Inflammatory macrophage treated with lipopolysaccharide for 1 hour (primary cell): ENCODE results near the gene SLC5A10.

ENCODE experiments used
- DNase-seq, 2 donors: peaks; one replicate each; pipeline ENCODE4 v3.0.0-alpha.2; 2020 to 2022

The SLC5A10 gene

DNA sequence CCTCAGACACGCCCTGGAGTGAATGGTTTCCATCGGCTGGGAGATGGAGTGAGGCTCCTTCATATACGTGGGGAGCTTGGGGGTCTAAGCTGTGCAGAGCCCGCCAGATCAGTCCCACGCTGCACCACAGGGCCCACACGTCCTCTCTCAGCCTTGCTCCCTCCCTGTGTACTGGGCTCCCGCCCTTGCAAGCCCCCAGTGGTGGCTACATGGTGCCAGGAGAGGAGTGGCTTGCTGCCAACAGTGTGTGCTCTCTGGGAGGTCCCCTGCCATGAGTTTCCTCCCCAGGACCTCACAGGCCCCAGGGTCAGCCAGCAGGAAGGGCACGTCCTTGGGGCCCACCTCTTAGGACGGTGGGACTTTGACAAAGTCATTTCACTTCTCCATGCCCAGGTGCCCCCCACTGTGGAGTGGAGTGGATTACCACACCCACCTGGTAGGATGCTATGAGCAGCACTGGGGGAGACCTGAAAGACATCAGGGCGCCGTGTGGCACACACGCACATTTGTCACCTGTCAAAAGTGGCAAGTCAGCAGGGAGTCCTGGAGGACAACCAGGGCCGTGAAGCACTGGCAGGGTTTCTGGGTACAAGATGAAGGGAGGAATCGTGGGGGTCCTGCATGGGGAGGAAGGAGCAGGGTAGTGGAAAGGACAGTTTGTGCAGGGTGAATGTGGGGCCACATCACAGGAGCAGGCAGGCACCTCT, 13.7 kb downstream of the SLC5A10 start:
- DNase-seq: no peak

DNA sequence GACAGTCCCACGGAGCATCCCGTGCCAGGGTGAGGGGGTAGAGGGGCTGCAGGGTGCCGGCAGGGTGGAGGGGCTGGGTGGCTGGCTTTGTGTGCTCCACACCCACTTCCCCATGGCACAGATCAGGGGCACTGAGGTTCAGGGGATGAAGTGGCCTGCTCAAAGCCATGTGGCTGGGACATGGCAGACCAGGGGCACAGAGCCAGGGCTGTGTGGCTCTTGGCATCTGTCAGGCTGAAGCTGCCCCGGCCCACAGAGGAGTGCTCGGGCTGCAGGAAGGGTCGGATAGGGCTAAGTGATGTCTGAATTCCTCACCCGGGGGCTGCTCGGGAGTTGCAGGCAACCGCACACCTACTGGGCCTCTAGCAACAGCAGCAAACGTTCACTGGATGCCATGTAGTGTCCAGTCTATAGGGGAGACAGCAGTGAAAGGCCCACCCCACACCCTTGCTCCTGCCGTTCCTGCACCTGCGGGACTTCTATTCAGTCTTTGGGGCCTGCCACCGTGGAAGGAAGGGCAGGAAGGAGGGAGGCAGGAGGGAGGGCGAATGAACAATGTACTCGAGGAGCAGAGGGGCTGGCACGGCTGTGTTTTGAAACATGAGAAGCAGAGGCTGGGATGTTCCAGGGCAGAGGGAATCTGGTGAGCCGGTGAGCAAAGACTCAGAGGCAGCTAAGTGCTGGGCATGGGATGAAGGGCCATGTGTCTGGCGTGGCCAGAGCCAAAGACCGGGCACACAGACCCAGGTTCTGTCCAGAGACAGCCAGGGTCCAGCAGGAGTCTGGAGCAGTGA, 15.1 kb downstream of the SLC5A10 start:
- no peak for DNase-seq

DNA sequence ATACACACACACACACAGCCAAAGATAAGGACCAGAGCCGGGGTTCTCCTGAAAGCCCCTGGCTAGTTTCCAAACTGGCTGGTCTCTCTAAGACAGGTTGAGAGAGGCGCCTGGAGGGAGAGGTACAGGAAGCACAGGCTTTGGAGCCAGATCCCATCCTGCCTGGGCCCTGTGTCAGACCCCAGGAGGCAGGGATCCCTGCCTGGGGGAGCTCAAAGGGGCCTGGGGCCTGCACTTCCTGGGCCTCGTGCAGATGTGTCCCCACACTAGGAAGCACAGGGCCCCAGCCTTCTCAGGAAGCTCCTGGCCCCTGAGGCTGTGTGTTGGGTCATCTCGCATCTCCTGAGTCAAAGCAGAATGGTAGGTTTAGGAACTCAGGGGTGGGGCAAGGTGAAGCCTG, 16.0 kb downstream of the SLC5A10 start:
- DNase-seq: no peak

DNA sequence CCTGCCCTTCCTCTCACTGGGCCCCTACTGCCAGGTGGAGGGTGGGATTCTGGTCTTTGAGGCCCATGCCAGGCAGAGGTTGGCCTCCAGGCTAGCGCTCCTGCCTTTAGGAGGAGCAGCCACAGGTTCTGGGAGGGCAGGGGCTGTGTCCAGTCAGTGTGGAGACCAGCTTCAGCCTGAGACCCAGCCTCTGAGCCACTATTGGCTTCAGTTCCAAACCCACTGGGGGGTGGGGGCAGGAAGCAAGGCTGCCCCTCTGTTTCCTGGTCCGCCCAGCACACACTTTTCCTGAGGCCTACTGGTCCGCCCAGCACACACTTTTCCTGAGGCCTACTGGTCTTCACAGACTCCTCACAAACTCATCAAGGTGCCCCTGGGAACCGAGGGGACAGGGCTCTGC, 16.4 kb downstream of the SLC5A10 start:
- no peak for DNase-seq

DNA sequence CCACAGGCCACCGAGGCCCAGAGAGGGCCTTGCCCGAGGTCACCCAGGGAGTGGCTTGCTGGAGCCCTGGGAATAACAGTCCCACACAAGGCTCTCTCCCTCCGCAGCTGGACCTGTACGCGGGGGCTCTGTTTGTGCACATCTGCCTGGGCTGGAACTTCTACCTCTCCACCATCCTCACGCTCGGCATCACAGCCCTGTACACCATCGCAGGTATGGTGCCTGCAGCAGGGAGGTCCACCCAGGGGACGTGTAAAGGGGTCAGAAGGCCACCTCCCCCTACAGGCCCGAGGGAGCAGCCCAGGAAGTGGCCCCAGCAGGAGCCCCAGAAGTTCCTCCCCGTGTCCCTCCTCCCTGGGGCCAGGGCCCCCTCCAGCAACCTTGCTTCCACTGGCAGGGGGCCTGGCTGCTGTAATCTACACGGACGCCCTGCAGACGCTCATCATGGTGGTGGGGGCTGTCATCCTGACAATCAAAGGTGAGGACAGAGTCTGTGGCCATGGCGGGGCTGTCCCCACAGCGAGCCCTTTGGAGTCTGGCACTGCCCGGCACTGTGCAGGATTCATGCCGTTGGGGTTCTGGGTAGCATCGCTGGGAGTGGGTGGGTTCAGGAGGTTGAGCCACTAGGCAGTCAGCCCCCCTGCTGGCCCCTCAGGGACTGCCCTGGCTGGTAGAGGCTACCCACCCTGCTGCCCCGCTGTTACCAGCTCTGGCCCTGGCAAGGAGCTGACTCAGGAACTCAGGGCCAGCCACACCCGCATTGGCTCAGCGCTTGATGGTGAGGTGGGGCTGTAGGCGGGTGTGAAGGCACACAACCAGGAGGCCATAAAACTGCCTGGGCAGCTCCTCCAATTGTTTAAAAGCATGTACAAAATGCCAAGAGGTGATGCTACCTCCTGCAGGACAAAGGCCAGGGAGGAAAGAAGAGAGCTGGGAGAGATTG, 17.3 kb downstream of the SLC5A10 start:
- peak in 1 of 2 donors; percentile 3 for DNase-seq

DNA sequence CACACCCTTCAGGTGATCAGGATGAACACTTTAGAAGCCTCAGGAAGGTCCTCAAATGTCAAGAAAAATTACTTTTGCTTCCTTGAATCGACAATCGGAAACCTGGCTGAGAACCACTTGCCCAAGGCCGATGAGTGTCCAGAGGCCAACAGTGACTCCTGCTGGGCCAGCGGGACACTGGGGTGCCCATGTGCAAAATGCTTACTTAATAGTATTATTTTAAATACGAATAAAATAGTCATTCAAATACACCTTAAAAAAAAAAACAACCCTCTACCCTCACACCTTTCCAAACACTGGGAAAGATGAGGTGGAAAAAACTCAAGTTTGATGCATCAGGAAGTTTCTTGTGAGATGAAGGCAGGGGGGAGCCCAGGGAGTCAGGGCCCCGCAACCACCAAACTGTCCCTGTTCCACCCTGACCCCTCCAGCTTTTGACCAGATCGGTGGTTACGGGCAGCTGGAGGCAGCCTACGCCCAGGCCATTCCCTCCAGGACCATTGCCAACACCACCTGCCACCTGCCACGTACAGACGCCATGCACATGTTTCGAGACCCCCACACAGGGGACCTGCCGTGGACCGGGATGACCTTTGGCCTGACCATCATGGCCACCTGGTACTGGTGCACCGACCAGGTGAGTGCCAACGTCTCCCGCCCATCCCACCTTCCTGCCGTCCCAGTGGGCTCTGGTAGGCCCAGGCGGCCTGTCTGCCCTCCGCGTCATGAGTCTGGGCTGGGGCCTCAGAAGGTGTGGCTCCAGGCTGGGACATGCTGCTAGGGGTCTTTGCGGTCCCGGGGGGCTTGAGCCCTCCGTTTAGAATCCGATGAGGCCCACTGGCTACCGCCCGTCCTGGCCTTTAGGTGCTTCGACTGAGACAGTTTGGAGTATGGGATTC, 18.9 kb downstream of the SLC5A10 start:
- DNase-seq: no peak

GRCh38 chr17:18971801-18972200, 19.8 kb downstream of the SLC5A10 start:
- no peak for DNase-seq

GRCh38 chr17:18974407-18975149, 22.6 kb downstream of the SLC5A10 start:
- DNase-seq: no peak

DNA sequence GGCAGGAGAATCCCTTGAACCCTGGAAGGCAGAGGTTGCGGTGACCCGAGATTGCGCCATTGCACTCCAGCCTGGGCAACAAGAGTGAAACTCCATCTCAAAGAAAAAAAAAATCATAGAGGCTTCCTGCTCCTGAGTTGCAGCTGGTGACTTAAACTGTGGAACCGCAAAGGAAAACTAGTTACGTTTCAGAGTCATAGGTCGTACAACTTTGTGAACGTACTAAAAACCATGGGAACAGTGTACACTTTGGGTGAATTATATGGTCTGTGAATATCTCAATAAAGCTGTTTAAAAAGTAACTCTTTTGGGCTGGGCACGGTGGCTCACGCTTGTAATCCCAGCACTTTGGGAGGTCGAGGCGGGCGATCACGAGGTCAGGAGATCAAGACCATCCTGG, 23.6 kb downstream of the SLC5A10 start:
- no peak for DNase-seq

GRCh38 chr17:18976201-18976600, 24.2 kb downstream of the SLC5A10 start:
- DNase-seq: no peak

DNA sequence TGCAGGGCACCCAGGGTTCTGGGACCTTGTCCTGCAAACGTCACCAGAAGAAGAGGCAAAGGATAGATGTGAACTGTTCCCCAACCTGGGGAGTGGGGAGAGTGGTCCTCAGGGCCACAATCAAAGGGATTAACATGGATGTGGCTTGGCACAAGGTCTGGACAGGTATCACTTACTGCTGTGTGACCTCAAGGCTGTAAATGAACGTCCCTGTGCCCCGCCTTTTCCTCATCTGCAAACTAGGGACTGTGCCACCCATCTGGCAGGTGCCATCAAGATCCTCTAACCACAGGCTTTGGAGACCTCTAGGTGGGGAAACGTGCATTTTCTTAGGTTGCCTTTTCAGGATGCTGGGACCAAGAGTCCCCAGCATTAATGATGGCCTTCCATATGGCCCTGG, 25.1 kb downstream of the SLC5A10 start:
- no peak for DNase-seq

DNA sequence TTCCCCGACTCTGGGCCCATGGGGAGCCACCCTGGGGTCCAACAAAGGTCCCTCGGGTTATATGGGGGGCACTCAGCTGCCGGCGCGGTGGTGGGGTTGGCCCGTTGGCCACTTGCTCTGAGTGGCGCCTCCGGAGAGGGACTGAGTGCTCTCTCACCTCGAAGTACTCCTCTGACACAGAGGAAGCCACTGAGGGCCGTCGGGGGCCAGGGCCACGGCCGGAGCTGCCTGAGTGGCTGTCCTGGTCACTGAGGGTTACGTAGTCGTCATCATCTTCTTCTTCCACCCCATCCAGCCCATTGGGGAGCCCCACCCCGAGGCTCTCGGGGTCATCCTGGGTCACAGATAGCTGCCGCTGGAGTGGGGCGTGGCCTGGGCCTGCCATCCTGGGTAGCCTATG, 25.7 kb downstream of the SLC5A10 start:
- no peak for DNase-seq

GRCh38 chr17:18978050-18978449, 26.1 kb downstream of the SLC5A10 start:
- no peak for DNase-seq

DNA sequence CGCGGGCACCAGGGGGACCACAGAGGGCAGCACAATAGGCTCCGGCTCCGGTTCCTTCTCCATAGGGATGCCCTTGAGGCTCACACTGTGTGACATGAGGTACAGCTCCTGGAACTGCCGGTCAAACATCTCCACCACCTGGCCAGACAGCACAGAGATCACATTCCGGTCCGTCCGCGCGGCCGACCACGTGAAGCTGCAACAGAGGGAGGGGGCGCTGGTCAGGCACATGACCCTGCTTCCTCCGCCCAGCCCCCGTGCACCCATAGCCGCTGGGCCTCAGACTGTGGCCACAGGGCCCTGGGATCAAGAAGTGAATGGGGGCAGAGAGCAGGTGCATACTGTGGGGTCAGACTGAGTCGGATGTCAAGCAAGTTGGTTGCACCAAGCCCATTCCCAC, 26.7 kb downstream of the SLC5A10 start:
- DNase-seq: no peak

DNA sequence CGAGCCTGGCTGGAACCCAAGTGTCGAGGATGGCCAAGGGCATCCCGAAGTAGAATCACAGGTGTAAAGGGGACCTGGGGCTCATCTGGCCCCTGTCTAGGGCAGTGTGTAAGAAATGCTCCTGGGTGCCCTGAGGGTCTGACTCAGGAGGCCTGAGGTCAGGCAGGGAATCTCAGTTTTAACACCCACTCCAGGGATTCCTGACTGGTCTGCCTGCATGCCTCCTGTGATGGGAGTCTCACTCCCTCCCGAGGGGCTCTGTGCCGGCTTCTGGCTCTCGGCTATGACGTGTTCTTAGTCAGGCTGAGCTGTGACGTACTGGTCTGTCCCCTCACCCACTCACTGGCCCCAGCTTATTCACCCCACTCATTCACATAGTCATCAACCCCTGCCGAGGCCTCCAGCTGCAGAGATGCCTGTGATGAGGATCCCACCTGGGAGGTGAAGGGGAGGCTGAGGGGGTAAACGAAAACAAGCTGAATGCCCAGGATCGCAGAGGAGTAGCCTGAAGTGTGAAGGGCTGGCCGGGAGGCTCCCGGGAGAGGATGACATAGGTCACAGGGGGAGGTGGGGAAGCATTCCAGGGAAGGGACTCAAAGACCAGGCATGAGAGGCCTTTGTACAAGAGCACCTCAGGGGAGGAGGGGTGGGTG, 28.8 kb downstream of the SLC5A10 start:
- no peak for DNase-seq

DNA sequence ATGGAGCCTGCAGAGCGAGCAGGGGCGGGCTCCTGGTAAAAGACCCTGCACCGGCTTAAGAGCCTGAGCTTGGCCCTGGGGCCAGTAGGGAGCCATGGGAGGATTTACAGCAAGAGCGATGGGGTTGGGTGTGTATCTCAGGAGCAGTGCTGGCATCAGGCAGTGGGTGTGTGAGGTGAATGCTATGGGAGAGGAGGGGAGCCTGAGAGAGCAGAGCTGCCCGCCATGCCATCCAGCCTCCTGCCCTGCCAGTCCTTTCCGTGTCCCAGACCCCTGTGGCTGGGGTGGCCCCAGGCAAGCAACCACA, 29.3 kb downstream of the SLC5A10 start:
- DNase-seq: no peak

GRCh38 chr17:18981642-18982424, 29.9 kb downstream of the SLC5A10 start:
- DNase-seq: peak; percentile 6 to 22

GRCh38 chr17:18984273-18985114, 32.5 kb downstream of the SLC5A10 start:
- DNase-seq: no peak

- no peak for DNase-seq
Measured at GRCh38 chr17:18985475-18985874, 33.5 kb downstream of the SLC5A10 start.
